Measurements from ENCODE around the gene SNCA. TPM values are rescaled to one million over a fixed set of nuclear protein-coding genes. Genes with fewer than 3 reads are reported as not detected.

Gene SNCA
- total RNA-seq, 4 donors from 2014 or later, result 9.8 to 25.6 (median 16.7) TPM

- WGBS, 2 donors, result 21 to 27% methylated on average over 7 of the region's 7 CpGs
- peak; percentile 26 to 86 for DNase-seq (ENCODE audit: low spot score in 2 of 2)
- H3K4me3 ChIP-seq (ENCODE audit: low read depth, poor library complexity, severe bottlenecking), result no peak overlapping the region
- intact Hi-C loops (cut with DNase I; ENCODE audit: low total_unique reads), result no loop called here
- TF ChIP-seq POLR2A (IDR thresholded peaks at IDR 0.05), result no peak
- no peak for TF ChIP-seq CTCF (IDR thresholded peaks at IDR 0.05)
These were observed 83.9 kb downstream of the SNCA start for GRCh38 chr4:89752932-89753598.

GRCh38 chr4:89751416-89751815 is 85.5 kb downstream of the SNCA start:
- intact Hi-C loops (cut with DNase I; ENCODE audit: low total_unique reads), result no loop called here
- TF ChIP-seq POLR2A (IDR thresholded peaks at IDR 0.05) (no peak), CTCF (IDR thresholded peaks at IDR 0.05) (no peak)
- 77 to 81% methylated on average over 5 of the region's 5 CpGs for WGBS, 2 donors
- no peak for DNase-seq (ENCODE audit: low spot score in 2 of 2)
- no peak overlapping the region for H3K4me3 ChIP-seq (ENCODE audit: low read depth, poor library complexity, severe bottlenecking)

GRCh38 chr4:89746377-89746776 is 90.6 kb downstream of the SNCA start:
- intact Hi-C loops (cut with DNase I; ENCODE audit: low total_unique reads), result no loop called here
- 54 to 69% methylated on average over 1 of the region's 1 CpG for WGBS, 2 donors
- no peak for TF ChIP-seq CTCF (IDR thresholded peaks at IDR 0.05)
- no peak for TF ChIP-seq POLR2A (IDR thresholded peaks at IDR 0.05)
- no peak for DNase-seq (ENCODE audit: low spot score in 2 of 2)
- no peak overlapping the region for H3K4me3 ChIP-seq (ENCODE audit: low read depth, poor library complexity, severe bottlenecking)

GRCh38 chr4:89745708-89746107 is 91.3 kb downstream of the SNCA start:
- no peak for DNase-seq (ENCODE audit: low spot score in 2 of 2)
- H3K4me3 ChIP-seq (ENCODE audit: low read depth, poor library complexity, severe bottlenecking), result no peak overlapping the region
- TF ChIP-seq POLR2A (IDR thresholded peaks at IDR 0.05), result no peak
- no peak for TF ChIP-seq CTCF (IDR thresholded peaks at IDR 0.05)
- 95 to 100% methylated on average over 1 of the region's 1 CpG for WGBS, 2 donors
- intact Hi-C loops (cut with DNase I; ENCODE audit: low total_unique reads), result no loop called here

GRCh38 chr4:89744914-89745313 is 92.0 kb downstream of the SNCA start:
- intact Hi-C loops (cut with DNase I; ENCODE audit: low total_unique reads), result no loop called here
- TF ChIP-seq POLR2A (IDR thresholded peaks at IDR 0.05) (no peak), CTCF (IDR thresholded peaks at IDR 0.05) (no peak)
- DNase-seq (ENCODE audit: low spot score in 2 of 2), result no peak
- 53 to 67% methylated on average over 5 of the region's 5 CpGs for WGBS, 2 donors
- no peak overlapping the region for H3K4me3 ChIP-seq (ENCODE audit: low read depth, poor library complexity, severe bottlenecking)

- H3K4me3 ChIP-seq (ENCODE audit: low read depth, poor library complexity, severe bottlenecking), result no peak overlapping the region
- WGBS, 2 donors, result 79 to 94% methylated on average over 3 of the region's 3 CpGs
- no peak for DNase-seq (ENCODE audit: low spot score in 2 of 2)
- TF ChIP-seq POLR2A (IDR thresholded peaks at IDR 0.05), result no peak
- no peak for TF ChIP-seq CTCF (IDR thresholded peaks at IDR 0.05)
- intact Hi-C loops (cut with DNase I; ENCODE audit: low total_unique reads), result no loop called here
These were observed 95.2 kb downstream of the SNCA start for GRCh38 chr4:89741768-89742167.
